Mammary epithelial cell (primary cell): ENCODE data around the gene PDCD2L.

Source experiments
- EZH2 ChIP-seq: IDR thresholded peaks from 2 replicates; pipeline ENCODE4 v1.6.1; 2012; ENCODE audit warnings: low read length, inconsistent platforms, borderline replicate concordance
- TF ChIP-seq, protein P1 (sequence below), 2 donors: IDR thresholded peaks in 1 of 2; conservative IDR thresholded peaks in 1 of 2; 2 replicates each; pipeline ENCODE4 v1.5.1; 2011 to 2012; ENCODE audit warnings: inconsistent platforms in 2 of 2, low read length in 2 of 2, mild to moderate bottlenecking in 2 of 2, control low read depth in 1 of 2, low read depth in 1 of 2; ENCODE audit not compliant: insufficient read depth in 1 of 2; ENCODE audit errors: extremely low read depth in 1 of 2

DNA sequence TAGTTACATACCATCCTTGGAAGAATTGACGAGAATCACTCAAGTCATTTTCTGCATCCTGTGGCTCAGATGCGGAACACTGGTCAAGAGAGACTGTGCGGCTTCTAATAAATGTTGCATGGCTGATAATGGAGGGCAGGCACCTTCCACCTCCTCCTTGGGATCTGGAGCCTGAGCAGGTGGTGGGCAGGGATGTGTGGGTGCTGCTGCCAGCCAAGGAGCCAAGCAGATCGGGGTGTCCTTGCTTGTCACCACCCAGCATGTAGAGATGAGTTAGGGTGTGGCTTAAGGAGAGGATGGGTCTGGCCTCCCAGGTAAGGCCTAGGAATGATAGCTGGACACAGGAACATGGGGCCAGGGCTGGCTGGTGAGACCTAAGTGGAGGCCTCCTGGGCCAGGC lies 21.7 kb upstream of the PDCD2L start:
- TF ChIP-seq, protein P1, sequence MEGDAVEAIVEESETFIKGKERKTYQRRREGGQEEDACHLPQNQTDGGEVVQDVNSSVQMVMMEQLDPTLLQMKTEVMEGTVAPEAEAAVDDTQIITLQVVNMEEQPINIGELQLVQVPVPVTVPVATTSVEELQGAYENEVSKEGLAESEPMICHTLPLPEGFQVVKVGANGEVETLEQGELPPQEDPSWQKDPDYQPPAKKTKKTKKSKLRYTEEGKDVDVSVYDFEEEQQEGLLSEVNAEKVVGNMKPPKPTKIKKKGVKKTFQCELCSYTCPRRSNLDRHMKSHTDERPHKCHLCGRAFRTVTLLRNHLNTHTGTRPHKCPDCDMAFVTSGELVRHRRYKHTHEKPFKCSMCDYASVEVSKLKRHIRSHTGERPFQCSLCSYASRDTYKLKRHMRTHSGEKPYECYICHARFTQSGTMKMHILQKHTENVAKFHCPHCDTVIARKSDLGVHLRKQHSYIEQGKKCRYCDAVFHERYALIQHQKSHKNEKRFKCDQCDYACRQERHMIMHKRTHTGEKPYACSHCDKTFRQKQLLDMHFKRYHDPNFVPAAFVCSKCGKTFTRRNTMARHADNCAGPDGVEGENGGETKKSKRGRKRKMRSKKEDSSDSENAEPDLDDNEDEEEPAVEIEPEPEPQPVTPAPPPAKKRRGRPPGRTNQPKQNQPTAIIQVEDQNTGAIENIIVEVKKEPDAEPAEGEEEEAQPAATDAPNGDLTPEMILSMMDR (conservative IDR thresholded peaks at IDR 0.05 in 1 of 2, IDR thresholded peaks at IDR 0.05 in 1 of 2; ENCODE audit: extremely low read depth in 1 of 2, insufficient read depth in 1 of 2, low read depth in 1 of 2, low read length in 2 of 2) = no peak
- TF ChIP-seq EZH2 = no peak
